GM19467 (cell line): ENCODE measurements around the gene PIK3R2.
"Not testable (repeated sequence)": the region's sequence is repeated elsewhere in the genome, so short reads cannot be mapped to it uniquely, and the experiment has no call there.

Experiments
- ATAC-seq: cut with Tn5 transposase; IDR thresholded peaks from one replicate; pipeline ENCODE4 v1.9.1; 2021; ENCODE audit warnings: mild to moderate bottlenecking, moderate library complexity; ENCODE audit not compliant: unreplicated experiment

The PIK3R2 gene

GRCh38 chr19:18198374-18198773, 45.4 kb downstream of the PIK3R2 start:
- ATAC-seq = no peak

- ATAC-seq = no peak
These were observed 49.4 kb downstream of the PIK3R2 start for GRCh38 chr19:18202397-18202777.

GRCh38 chr19:18202778-18203407, 49.9 kb downstream of the PIK3R2 start:
- no peak for ATAC-seq

- ATAC-seq = peak; percentile 20
These were observed 50.5 kb downstream of the PIK3R2 start for GRCh38 chr19:18203408-18203862.

- peak; percentile 86 for ATAC-seq
These were observed 51.0 kb downstream of the PIK3R2 start, which contains the start of gene RAB3A for GRCh38 chr19:18203863-18204393. Gene RAB3A (minus strand): TSS chr19:18204042. CDS start chr19:18202740, 1,302 bp downstream.

- peak; percentile 5 for ATAC-seq
These were observed 51.6 kb downstream of the PIK3R2 start for GRCh38 chr19:18204394-18205199.

- no peak for ATAC-seq
These were observed 52.4 kb downstream of the PIK3R2 start for GRCh38 chr19:18205200-18205892.

- no peak for ATAC-seq
These were observed 53.1 kb downstream of the PIK3R2 start for GRCh38 chr19:18206018-18206417.

GRCh38 chr19:18208098-18208951, 55.4 kb downstream of the PIK3R2 start:
- no peak for ATAC-seq

- not testable (repeated sequence) for ATAC-seq
These were observed 56.9 kb downstream of the PIK3R2 start for GRCh38 chr19:18209912-18210311.

- no peak for ATAC-seq
These were observed 58.7 kb downstream of the PIK3R2 start for GRCh38 chr19:18211683-18212082.

- no peak for ATAC-seq
These were observed 61.9 kb downstream of the PIK3R2 start for GRCh38 chr19:18214779-18215433.

- no peak for ATAC-seq
These were observed 63.8 kb downstream of the PIK3R2 start for GRCh38 chr19:18216789-18217188.

- ATAC-seq = no peak
These were observed 65.2 kb downstream of the PIK3R2 start for GRCh38 chr19:18218159-18218558.

- no peak for ATAC-seq
These were observed 65.6 kb downstream of the PIK3R2 start for GRCh38 chr19:18218600-18218999.
